LHCN-M2 (cell line): Measurements from ENCODE around the gene ZNF512B. TPM values are rescaled to one million over a fixed set of nuclear protein-coding genes. Genes with fewer than 3 reads are reported as not detected.
"Not testable (repeated sequence)": the region's sequence is repeated elsewhere in the genome, so short reads cannot be mapped to it uniquely, and the experiment has no call there.

Experiments used
- DNase-seq: peaks from one replicate; pipeline ENCODE4 v3.0.0-alpha.2; 2012; ENCODE audit warnings: low read depth
- total RNA-seq: library from RNA; depleted of rRNA; stranded (reverse); fragments of >200 nt; gene quantifications from 2 replicates; pipeline ENCODE4 v1.2.3, GENCODE V29; 2014

ZNF512B gene
- total RNA-seq, 1 experiment from 2014 or later: 13.2 TPM

- no peak for DNase-seq
Observed at GRCh38 chr20:63934271-63935068, 35.3 kb downstream of the ZNF512B start.

DNA sequence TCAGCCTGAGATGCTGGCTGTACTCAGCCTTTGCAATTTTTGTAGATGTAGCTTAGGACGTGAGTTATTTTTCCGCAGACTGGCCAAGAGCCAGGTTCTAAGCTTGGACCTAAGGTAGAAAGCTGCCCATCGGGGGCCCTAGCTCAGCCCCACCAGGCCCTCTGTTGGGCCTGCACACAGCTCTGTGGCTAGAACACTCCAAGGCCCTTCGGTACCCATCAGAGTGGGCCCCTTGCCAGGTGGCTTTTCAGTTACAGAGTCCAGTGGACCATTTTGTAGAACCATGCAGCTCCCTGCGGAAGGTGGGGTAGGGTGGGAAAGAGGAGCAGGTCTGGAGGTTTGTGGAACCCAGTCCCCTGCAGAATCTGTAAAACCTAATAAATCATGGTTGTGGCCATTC lies 36.1 kb downstream of the ZNF512B start:
- DNase-seq: no peak

DNA sequence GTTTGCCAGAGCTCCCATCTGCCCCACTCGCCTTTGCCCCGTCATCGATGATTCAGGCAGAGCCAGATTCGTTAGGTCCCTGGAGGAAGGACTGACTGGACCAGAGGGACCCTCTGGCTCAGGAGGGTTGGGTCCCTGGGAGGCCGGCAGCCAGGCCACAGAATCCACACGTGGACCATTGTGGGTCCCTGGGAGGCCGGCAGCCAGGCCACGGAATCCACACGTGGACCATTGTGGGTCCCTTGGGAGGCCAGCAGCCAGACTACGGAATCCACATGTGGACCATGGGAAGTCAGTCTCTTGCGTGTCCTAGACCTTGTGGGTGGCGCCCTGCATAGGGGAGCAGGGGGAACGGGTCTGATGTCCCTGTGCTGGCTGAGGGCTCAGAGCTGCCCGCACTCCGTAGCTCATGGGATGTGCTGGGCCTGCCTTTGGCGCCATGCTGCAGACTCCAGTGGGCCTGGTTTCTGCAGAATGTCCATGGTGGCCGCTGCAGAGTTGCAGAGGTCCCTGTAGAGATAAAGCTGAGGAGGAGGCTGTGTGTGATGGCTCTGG lies 37.0 kb downstream of the ZNF512B start:
- no peak for DNase-seq

DNA sequence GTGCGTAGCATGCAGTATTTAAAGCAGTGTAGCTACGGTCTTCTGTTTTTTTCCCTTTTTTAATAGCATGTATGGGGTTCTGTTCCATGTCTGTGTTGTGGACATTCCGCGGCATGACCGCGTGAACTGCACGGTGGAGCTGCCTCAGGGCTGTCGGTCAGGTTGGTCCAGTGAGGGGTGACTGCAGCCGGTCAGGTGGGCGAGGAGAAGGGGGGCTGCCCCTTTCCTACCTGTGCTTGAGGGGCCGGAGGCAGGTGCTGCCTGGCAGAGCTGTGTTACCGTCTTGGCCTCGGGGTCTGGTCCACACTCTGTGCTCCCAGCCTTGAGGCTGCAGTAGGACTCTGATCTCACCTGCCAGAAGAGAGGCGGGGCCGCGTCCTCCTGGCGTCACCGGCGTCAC lies 38.0 kb downstream of the ZNF512B start:
- no peak for DNase-seq

DNA sequence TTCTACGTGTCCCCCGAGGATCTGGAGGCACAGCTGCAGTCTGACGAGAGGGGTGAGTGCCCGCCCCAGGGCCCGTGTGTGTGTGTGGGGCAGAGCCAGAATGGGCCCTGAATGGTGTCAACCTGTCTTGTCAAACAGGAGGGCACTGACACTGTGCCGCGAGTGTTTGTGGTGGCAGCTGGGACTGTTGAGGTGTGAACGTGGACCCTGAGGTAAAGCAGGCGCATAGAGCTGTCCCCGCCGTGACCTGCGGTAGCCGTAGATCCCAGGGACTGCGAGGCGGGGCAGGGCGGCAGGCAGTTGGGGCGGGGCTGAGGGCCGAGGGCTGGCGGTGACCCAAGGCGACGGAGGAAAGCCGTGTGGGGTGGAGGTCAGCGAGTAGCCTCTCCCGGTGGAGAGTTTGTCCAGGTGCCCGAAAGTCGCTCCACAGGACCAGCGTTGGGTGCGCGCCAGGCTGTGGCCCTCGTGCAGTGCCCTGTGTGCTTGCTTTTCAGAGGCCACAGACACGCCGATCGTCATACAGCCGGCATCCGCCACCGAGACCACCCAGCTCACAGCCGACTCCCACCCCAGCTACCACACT lies 38.7 kb downstream of the ZNF512B start:
- DNase-seq: no peak

- DNase-seq: not testable (repeated sequence)
Observed at GRCh38 chr20:63929473-63929883, 40.3 kb downstream of the ZNF512B start.

GRCh38 chr20:63929071-63929470 lies 40.7 kb downstream of the ZNF512B start:
- DNase-seq: no peak

DNA sequence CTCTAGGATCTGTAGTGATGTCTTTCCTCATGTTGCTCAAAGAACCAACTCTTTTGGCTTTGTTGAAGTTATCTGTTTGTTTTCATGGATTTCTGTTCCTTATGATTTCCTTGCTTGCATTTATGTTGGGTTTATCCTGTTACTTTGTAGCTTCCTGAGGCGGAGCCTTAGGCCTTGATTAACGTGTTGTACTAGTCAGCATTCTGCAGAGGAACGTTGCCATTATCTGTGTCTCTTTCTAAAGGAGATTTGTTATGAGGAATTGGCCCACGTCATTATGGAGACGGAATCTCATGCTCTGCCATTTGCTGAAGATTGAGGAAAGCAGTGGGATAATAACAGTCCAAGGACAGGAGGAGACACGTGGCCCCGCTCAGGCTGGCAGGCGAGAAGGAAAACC lies 43.4 kb downstream of the ZNF512B start:
- no peak for DNase-seq

- DNase-seq: no peak
Observed at GRCh38 chr20:63924241-63924640, 45.5 kb downstream of the ZNF512B start.

- DNase-seq: no peak
Observed at GRCh38 chr20:63923651-63924050, 46.1 kb downstream of the ZNF512B start.

DNA sequence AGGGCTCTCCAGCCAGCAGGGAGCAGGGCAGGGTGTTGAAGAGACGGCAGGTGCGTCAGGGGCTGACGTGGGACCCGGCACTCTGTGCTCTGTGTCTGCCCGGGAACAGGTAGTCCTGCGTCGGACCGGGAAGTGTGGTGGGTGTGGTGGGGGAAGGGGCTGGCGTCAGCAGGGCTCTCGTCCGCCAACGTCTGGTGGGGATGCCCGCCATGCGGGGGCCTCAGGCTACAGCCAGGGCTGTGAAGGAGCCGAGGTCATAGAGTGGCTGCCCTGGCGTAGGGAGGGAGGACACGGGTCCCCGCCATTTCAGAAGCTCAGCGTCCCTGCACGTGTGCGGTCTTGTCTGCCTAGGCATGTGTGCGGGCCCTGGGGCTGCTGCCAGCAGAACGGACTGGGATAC lies 49.5 kb downstream of the ZNF512B start:
- no peak for DNase-seq

DNA sequence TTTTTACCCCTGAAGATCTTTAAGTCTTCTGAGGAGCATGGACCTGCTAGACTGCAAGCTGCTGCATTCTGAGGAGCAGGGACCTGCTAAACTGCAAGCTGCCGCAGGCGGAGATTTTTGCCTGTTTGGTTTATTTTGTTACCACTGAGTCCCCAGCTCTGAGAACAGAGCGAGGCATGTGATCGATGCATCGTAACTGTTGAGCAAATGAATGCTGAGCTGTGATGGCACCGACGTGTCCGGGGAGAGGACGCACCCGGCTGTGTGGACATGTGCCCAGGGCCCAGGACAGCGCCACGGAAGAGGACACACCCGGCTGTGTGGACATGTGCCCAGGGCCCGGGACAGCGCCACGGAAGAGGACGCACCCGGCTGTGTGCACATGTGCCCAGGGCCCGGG lies 50.6 kb downstream of the ZNF512B start:
- DNase-seq: no peak

DNA sequence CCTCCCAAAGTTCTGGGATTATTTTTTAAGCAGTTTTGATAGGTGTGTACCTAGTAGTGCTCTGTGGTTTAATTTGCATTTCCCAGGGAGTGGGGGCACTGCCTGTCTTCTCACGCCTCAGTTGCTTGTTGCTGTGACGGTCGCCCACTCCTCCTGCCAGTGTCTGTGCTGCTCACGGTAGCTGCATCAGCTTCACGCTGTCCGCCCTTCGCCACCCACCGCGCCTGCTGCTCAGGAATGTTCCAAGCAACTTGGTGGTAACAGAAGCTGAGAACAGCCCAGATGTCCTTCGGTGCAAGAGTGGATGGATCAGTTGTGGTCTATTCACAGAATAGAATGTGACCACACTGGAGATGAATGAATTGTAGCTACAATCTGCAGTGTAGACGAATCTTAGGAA lies 51.9 kb downstream of the ZNF512B start:
- DNase-seq: no peak

DNA sequence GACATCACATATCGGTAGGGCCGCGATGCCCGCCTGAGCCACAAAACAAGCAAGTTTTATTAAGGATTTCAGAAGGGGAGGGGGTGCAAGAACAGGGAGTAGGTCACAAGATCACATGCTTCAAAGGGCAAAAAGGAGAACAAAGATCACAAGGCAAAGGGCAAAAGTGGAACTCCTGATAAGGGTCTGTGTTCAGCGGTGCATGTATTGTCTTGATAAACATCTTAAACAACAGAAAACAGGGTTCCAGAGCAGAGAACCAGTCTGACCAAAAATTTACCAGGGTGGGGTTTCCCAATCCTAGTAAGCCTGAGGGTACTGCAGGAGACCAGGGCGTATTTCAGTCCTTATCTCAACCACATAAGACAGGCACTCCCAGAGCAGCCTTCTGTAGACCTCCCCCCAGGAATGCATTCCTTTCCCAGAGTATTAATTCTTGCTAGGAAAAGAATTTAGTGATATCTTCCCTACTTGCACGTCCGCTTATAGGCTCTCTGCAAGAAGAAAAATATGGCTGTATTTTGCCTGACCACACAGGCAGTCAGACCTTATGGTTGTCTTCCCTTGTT lies 53.3 kb downstream of the ZNF512B start:
- DNase-seq: not testable (repeated sequence)

DNA sequence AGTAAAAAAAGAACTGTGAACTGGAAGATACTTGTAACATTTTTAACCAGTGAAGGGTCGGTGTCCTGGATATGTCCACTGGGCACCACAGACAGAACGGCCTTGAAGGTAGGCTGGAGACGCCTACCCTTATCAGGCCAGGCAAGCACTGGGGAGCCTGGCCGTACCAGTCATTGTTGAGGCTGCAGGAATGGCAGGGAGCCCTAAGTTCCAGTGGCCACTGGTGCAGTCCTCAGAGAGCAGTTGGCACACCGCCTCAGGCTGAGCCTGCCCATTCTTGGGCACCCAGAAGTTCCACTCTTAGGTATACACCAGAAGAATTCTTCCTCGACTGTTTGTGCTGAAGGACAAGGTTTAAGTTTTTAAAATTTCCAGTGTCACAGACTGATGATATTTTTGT lies 54.3 kb downstream of the ZNF512B start:
- no peak for DNase-seq

DNA sequence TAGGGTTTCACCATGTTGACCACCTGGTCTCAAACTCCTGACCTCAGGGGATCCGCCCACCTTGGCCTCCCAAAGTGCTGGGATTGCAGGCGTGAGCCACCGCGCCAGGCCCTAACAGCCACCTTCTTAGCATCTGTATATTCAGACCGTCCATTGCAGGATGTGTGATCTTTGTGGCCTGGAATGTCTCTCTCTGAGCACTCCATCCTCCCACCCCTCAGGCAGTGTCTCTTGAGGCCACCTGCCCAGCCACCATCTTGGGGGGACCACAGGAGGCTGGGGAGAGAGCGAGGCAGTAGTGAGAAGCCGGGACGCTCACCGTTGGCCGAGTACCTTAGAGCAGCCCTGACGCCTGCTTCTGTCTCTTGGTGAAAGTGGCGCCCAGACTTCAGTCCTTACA lies 56.0 kb downstream of the ZNF512B start:
- no peak for DNase-seq

DNA sequence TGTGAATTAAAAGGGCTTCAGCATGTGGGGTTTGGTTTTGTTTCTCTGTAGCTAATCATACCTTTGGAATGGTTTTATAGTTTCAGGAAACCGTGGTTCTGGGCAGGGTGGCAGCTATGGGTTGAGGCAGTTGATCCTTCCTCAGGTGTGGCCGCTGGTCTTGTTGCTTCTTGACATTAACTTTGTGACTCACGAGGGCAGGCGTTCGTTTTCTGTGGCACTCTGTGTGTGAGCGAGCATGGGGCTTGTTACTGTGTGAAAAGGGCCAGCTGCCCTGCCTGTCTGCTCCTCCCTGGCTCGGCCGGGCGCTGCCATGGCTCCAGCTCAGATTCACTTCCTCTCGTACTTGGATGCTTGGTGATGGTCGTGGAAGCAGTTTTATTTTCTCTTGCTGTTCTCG lies 58.6 kb downstream of the ZNF512B start:
- peak; percentile 72 for DNase-seq

GRCh38 chr20:63908008-63908682 lies 61.6 kb downstream of the ZNF512B start:
- DNase-seq: no peak
